NT2/D1 (cell line): ENCODE results near the gene LAMA5.

ENCODE experiments used
- SUZ12 ChIP-seq: IDR thresholded peaks from 2 replicates; pipeline ENCODE4 v1.6.1; 2011; ENCODE audit not compliant: insufficient read length, insufficient read depth; ENCODE audit errors: extremely low read depth
- YY1 ChIP-seq: IDR thresholded peaks from 2 replicates; pipeline ENCODE4 v1.6.1; 2011; ENCODE audit not compliant: insufficient read length, insufficient read depth
- ZNF274 ChIP-seq: IDR thresholded peaks from 2 replicates; pipeline ENCODE4 v1.6.1; 2011; ENCODE audit warnings: mild to moderate bottlenecking, low read depth, low read length

DNA sequence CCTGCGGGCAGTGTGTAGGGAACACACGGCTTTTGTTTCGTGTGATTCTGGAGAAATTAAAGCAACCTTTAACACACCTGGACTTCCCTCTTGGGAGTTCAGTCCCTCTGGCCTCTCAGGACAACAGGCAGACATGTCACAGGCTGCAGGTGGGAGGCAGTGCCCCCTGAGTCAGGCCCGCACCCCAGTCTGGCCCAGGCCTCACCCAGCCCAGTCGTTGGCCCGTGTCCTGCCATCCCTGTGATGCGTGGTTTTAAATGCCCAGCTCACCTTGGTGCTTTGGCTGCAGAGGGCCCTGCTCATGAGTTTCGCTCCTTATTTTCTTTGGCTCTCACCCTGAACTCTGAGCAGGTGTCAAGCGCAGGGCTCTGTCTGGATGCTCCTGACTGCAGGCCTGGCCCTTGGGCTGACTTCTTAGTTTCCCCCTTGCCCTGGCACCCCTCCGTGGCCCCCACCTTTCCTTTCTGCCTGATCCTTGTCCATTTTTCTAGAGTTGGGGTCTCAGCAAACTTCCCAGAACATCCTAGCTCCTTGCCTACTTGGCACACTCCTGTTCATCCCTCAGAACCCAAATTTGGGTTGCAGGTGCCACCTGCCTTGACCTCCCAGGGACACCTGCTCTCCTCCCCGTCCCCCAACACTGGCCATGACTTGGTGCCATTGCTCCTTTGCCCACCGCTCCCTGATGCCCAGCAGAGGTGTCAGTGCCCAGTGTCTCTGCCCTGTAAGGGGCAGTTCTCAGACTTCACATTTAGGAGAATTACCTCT is 42.2 kb upstream of the LAMA5 start:
- no peak for TF ChIP-seq SUZ12
- no peak for TF ChIP-seq ZNF274
- no peak for TF ChIP-seq YY1
